RWPE2 (cell line): Measurements from ENCODE around the gene MST1.

Experiments used
- ATAC-seq: fragments of 200-7000 bp; cut with Tn5 transposase; 3 replicates; pipeline ENCODE4 v1.9.1; 2021; ENCODE audit warnings: low read depth
- DNase-seq: peaks from one replicate; pipeline ENCODE4 v3.0.0-alpha.2; 2020; ENCODE audit warnings: low spot score
- H3K27ac ChIP-seq: fragments of 450-650 bp; 2 replicates; pipeline ENCODE4 v1.5.1; 2017; ENCODE audit warnings: mild to moderate bottlenecking; ENCODE audit not compliant: poor library complexity, severe bottlenecking
- H3K27me3 ChIP-seq: fragments of 250-450 bp; sonication (Bioruptor Pico); 2 replicates; pipeline ENCODE4 v1.5.1; 2021; ENCODE audit warnings: mild to moderate bottlenecking, moderate library complexity; ENCODE audit not compliant: insufficient read depth, poor library complexity, severe bottlenecking
- H3K36me3 ChIP-seq: fragments of 250-450 bp; sonication (Bioruptor Pico); 2 replicates; pipeline ENCODE4 v1.5.1; 2020; ENCODE audit warnings: low read depth, mild to moderate bottlenecking, moderate library complexity
- H3K4me1 ChIP-seq: fragments of 250-450 bp; sonication (Bioruptor Pico); 2 replicates; pipeline ENCODE4 v1.5.1; 2021; ENCODE audit warnings: mild to moderate bottlenecking, moderate library complexity; ENCODE audit not compliant: insufficient read depth, poor library complexity, severe bottlenecking
- H3K4me3 ChIP-seq: fragments of 250-450 bp; sonication (Bioruptor Pico); 2 replicates; pipeline ENCODE4 v1.5.1; 2021; ENCODE audit warnings: mild to moderate bottlenecking, moderate library complexity; ENCODE audit not compliant: severe bottlenecking
- H3K9me3 ChIP-seq: fragments of 250-450 bp; sonication (Bioruptor Pico); 2 replicates; pipeline ENCODE4 v1.5.1; 2021; ENCODE audit warnings: mild to moderate bottlenecking, moderate library complexity; ENCODE audit not compliant: severe bottlenecking
- TF ChIP-seq, protein P1 (sequence below): fragments of 450-650 bp; IDR thresholded peaks from one replicate; pipeline ENCODE4 v1.5.1; 2017; ENCODE audit warnings: mild to moderate bottlenecking, moderate library complexity; ENCODE audit not compliant: poor library complexity, severe bottlenecking

Gene MST1

DNA sequence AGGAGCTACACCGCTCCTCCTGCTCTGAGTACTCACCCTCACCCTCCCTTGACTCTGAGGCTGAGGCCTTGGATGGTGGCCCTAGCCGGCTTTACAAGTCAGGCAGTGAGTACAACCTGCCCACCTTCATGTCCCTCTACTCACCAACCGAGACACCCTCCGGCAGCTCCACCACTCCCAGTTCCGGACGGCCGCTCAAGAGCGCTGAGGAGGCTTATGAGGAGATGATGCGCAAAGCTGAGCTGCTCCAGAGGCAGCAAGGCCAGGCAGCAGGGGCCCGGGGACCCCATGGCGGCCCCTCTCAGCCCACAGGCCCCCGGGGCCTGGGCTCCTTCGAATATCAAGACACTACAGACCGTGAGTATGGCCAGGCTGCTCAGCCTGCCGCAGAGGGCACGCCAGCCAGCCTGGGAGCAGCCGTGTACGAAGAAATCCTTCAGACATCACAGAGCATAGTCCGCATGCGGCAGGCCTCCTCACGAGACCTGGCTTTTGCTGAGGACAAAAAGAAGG, 36.3 kb downstream of the MST1 start:
- TF ChIP-seq, protein P1, sequence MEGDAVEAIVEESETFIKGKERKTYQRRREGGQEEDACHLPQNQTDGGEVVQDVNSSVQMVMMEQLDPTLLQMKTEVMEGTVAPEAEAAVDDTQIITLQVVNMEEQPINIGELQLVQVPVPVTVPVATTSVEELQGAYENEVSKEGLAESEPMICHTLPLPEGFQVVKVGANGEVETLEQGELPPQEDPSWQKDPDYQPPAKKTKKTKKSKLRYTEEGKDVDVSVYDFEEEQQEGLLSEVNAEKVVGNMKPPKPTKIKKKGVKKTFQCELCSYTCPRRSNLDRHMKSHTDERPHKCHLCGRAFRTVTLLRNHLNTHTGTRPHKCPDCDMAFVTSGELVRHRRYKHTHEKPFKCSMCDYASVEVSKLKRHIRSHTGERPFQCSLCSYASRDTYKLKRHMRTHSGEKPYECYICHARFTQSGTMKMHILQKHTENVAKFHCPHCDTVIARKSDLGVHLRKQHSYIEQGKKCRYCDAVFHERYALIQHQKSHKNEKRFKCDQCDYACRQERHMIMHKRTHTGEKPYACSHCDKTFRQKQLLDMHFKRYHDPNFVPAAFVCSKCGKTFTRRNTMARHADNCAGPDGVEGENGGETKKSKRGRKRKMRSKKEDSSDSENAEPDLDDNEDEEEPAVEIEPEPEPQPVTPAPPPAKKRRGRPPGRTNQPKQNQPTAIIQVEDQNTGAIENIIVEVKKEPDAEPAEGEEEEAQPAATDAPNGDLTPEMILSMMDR = no peak
- Histone ChIP-seq H3K9me3 (no peaks in the 10 kb centered on the region), H3K27me3 (no peaks in the 10 kb centered on the region), H3K27ac (no peak overlapping the region), H3K4me3 (no peak overlapping the region), H3K4me1 (no peaks in the 10 kb centered on the region), H3K36me3 (no peaks in the 10 kb centered on the region)
- ATAC-seq = no peak
- no peak for DNase-seq

DNA sequence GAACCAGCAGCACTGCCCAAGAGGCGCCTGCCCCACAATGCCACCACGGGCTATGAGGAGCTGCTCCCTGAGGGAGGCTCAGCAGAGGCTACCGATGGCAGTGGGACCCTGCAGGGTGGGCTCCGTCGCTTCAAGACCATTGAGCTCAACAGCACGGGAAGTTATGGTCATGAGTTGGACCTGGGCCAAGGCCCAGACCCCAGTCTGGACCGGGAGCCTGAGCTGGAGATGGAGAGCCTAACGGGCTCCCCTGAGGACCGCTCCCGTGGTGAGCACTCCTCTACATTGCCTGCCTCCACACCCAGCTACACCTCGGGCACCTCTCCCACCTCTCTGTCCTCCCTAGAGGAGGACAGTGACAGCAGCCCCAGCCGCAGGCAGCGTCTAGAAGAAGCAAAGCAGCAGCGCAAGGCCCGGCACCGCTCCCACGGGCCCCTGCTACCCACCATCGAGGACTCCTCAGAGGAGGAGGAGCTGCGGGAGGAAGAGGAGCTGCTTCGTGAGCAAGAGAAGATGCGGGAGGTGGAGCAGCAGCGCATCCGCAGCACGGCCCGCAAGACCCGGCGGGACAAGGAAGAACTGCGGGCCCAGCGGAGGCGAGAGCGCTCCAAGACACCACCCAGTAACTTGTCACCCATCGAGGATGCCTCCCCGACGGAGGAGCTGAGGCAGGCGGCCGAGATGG, 36.9 kb downstream of the MST1 start:
- ATAC-seq (no peak), DNase-seq (no peak)
- TF ChIP-seq, protein P1 = no peak
- no peak overlapping the region for H3K27ac ChIP-seq
- H3K4me1 ChIP-seq = no peaks in the 10 kb centered on the region
- no peaks in the 10 kb centered on the region for H3K9me3 ChIP-seq
- H3K27me3 ChIP-seq = no peaks in the 10 kb centered on the region
- no peak overlapping the region for H3K4me3 ChIP-seq
- no peaks in the 10 kb centered on the region for H3K36me3 ChIP-seq

DNA sequence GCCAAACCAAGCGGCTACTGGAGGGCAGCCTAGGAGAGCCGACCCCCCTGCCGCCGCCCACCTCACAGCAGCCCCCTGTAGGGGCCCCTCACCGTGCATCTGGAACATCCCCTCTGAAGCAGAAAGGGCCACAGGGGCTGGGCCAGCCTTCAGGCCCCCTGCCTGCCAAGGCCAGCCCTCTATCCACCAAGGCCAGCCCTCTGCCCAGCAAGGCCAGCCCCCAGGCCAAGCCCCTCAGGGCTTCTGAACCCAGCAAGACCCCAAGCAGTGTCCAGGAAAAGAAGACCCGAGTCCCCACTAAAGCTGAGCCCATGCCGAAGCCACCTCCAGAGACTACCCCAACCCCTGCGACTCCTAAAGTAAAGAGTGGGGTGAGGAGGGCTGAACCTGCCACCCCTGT, 38.6 kb downstream of the MST1 start:
- no peak overlapping the region for H3K27ac ChIP-seq

DNA sequence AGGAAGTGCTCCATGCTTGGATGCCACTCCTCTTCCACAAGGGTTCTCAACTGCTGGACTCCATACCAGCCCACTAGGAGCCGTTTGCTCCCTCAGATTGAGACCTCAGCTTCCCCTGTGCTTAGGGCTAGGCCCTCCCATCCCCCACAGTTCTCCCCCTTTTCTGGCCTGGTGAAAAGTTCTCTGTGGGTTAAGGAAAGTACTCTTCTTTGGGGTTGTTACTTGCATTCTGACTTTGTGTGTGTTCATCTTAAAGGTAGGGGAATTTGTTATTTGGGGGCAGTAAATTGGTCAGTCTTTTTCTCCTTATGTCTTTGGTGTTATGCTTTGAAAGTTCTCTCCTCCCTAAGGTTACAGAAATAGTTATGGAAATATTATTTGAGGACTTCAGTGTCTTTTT, 39.1 kb downstream of the MST1 start:
- DNase-seq (no peak), ATAC-seq (no peak)
- TF ChIP-seq, protein P1 = no peak
- Histone ChIP-seq H3K27ac (no peak overlapping the region), H3K27me3 (no peaks in the 10 kb centered on the region), H3K4me3 (no peak overlapping the region), H3K36me3 (no peaks in the 10 kb centered on the region), H3K9me3 (no peaks in the 10 kb centered on the region), H3K4me1 (no peaks in the 10 kb centered on the region)

More for the DNA sequence above, 38.6 kb downstream of the MST1 start:
- no peaks in the 10 kb centered on the region for H3K27me3 ChIP-seq
- no peak for DNase-seq
- ATAC-seq = no peak
- no peaks in the 10 kb centered on the region for H3K9me3 ChIP-seq
- TF ChIP-seq, protein P1 = no peak
- no peak overlapping the region for H3K4me3 ChIP-seq
- no peaks in the 10 kb centered on the region for H3K36me3 ChIP-seq
- H3K4me1 ChIP-seq = no peaks in the 10 kb centered on the region

DNA sequence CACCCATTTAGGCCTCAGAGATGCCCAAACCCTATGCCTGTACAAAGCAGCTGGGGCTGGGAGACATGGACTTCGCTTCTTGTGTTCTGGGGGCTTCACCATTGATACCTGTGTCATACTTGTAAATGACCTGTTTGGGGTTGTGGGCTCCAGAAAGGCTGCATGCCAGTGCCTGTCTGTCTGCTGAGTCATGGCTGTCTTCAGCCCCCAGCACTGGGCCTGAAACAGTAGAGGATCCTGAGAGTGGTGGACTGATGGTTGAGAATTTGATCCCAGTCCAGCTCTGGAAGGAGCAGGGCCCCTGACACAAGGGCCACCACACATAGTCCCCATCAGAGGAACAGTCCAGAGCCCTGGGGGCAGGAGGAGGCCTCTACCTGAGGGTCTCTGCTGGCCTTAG, 39.7 kb downstream of the MST1 start:
- ATAC-seq (peak; percentile 65; the same call in 2 of the 3 replicates), DNase-seq (no peak)
- Histone ChIP-seq H3K27ac (no peak overlapping the region), H3K9me3 (no peaks in the 10 kb centered on the region), H3K27me3 (no peaks in the 10 kb centered on the region), H3K36me3 (no peaks in the 10 kb centered on the region), H3K4me3 (no peak overlapping the region), H3K4me1 (no peaks in the 10 kb centered on the region)
- TF ChIP-seq, protein P1 = no peak
